HepG2 (cell line): ENCODE measurements around the gene MARF1. TPM values are rescaled to one million over a fixed set of nuclear protein-coding genes. Genes with fewer than 3 reads are reported as not detected.
A peak's percentile ranks its signal among the peaks of the same experiment; 100 is the strongest.

Experiments used
- AKAP8 ChIP-seq: sonication (generic); formaldehyde crosslinking; IDR thresholded peaks from 2 replicates; pipeline ENCODE4 v1.5.1; 2020; ENCODE audit warnings: mild to moderate bottlenecking, missing genetic modification reagents
- ATF6 ChIP-seq: sonication (generic); formaldehyde crosslinking; conservative IDR thresholded peaks from 2 replicates; pipeline ENCODE4 v1.4.0; 2020; ENCODE audit warnings: missing genetic modification reagents
- KDM4B ChIP-seq: sonication (generic); formaldehyde crosslinking; IDR thresholded peaks from 2 replicates; pipeline ENCODE4 v1.4.0; 2020; ENCODE audit warnings: missing genetic modification reagents
- MNT ChIP-seq: fragments of 450-650 bp; IDR thresholded peaks from 2 replicates; pipeline ENCODE4 v1.6.1; 2016
- NFE2L2 ChIP-seq: fragments of 150-350 bp; IDR thresholded peaks from 2 replicates; pipeline ENCODE4 v1.6.1; 2014; ENCODE audit warnings: low read length
- NR1H2 ChIP-seq: sonication (generic); formaldehyde crosslinking; IDR thresholded peaks from 2 replicates; pipeline ENCODE4 v1.8.1; 2022; ENCODE audit warnings: low read depth, missing genetic modification reagents, borderline replicate concordance
- RARA ChIP-seq: IDR thresholded peaks from 2 replicates; pipeline ENCODE4 v1.6.1; 2016; ENCODE audit warnings: missing genetic modification reagents, missing compliant biosample characterization
- RNF219 ChIP-seq: sonication (generic); formaldehyde crosslinking; IDR thresholded peaks from 2 replicates; pipeline ENCODE4 v1.5.0; 2020; ENCODE audit warnings: mild to moderate bottlenecking, missing genetic modification reagents
- SKI ChIP-seq: fragments of 450-650 bp; IDR thresholded peaks from one replicate; pipeline ENCODE4 v1.6.1; 2018; ENCODE audit warnings: mild to moderate bottlenecking; ENCODE audit not compliant: partially characterized antibody
- ZMAT3 ChIP-seq: sonication (generic); formaldehyde crosslinking; conservative IDR thresholded peaks from 2 replicates; pipeline ENCODE4 v1.7.0; 2021; ENCODE audit warnings: missing genetic modification reagents
- ZNF672 ChIP-seq: sonication (generic); formaldehyde crosslinking; IDR thresholded peaks from 2 replicates; pipeline ENCODE4 v1.8.1; 2022; ENCODE audit warnings: missing genetic modification reagents
- ZNF713 ChIP-seq: sonication (generic); formaldehyde crosslinking; IDR thresholded peaks from 2 replicates; pipeline ENCODE4 v1.4.0; 2020; ENCODE audit warnings: mild to moderate bottlenecking, missing genetic modification reagents
- ZNF761 ChIP-seq: sonication (generic); formaldehyde crosslinking; conservative IDR thresholded peaks from 2 replicates; pipeline ENCODE4 v1.4.0; 2020; ENCODE audit warnings: mild to moderate bottlenecking, missing genetic modification reagents
- polyA plus RNA-seq, 8 experiments: library from polyadenylated mRNA; depleted of rRNA in 3 of 8; stranded (reverse) in 7 of 8; unstranded in 1 of 8; fragments of >200 nt; fragmentation: Illumina TruSeq in 4 of 8; extraction: Trizol in 4 of 8; gene quantifications; 2 replicates each; pipeline versions ENCODE4 v1.2.1 to v1.2.3, GENCODE V29; 2011 to 2016; ENCODE audit warnings: low read depth in 4 of 8, missing spikeins in 1 of 8, mixed read lengths in 1 of 8; ENCODE audit not compliant: insufficient read depth in 1 of 8
- total RNA-seq, 5 experiments: library from RNA; depleted of rRNA; stranded (reverse); fragments of >200 nt; fragmentation: Illumina TruSeq; extraction: Trizol; gene quantifications; 2 replicates each; pipeline ENCODE4 v1.2.3, GENCODE V29; 2016; ENCODE audit warnings: low read depth in 1 of 5

Gene MARF1
- total and polyA plus RNA-seq, 2 of the 13 experiments (the other 11 are each of a cell fraction or from before 2014, with no cell fraction given), result 8.7 to 20.7 TPM

- no peak; the same call in 1 of the 2 replicates for TF ChIP-seq KDM4B
- peak; percentile 24 for TF ChIP-seq SKI
- no peak for TF ChIP-seq MNT
- peak; percentile 96 for TF ChIP-seq RARA
- TF ChIP-seq ZNF672, result no peak
- no peak; the same call in 1 of the 2 replicates for TF ChIP-seq ATF6
- no peak for TF ChIP-seq ZNF713 (CRISPR knock-in tag)
- no peak for TF ChIP-seq AKAP8
- no peak; the same call in 1 of the 2 replicates for TF ChIP-seq RNF219 (CRISPR knock-in tag)
- TF ChIP-seq NFE2L2, result no peak
- TF ChIP-seq ZMAT3 (CRISPR knock-in tag), result peak; percentile 58; the same call in 1 of the 2 replicates
- no peak for TF ChIP-seq ZNF761 (CRISPR knock-in tag)
- no peak for TF ChIP-seq NR1H2 (CRISPR knock-in tag)
Observed at GRCh38 chr16:15608398-15609285, 34.3 kb downstream of the MARF1 start (continued).
